Parathyroid adenoma (tissue), 2 donors: ENCODE data around the gene ZNF593.

Experiments used
- H2AFZ ChIP-seq: fragments of 300-600 bp; sonication (generic); one replicate; pipeline ENCODE4 v1.7.0; 2017; ENCODE audit warnings: antibody characterized with exemption, mild to moderate bottlenecking
- H3K27ac ChIP-seq: fragments of 300-600 bp; sonication (generic); one replicate; pipeline ENCODE4 v1.7.0; 2017
- H3K27me3 ChIP-seq: fragments of 300-600 bp; sonication (generic); one replicate; pipeline ENCODE4 v1.7.0; 2017; ENCODE audit warnings: low read length; ENCODE audit not compliant: control insufficient read depth, insufficient read depth
- H3K36me3 ChIP-seq: fragments of 300-600 bp; sonication (generic); one replicate; pipeline ENCODE4 v1.7.0; 2017; ENCODE audit warnings: low read length; ENCODE audit not compliant: control insufficient read depth, insufficient read depth
- H3K4me1 ChIP-seq: fragments of 300-600 bp; sonication (generic); one replicate; pipeline ENCODE4 v1.7.0; 2017; ENCODE audit warnings: control low read depth
- H3K4me2 ChIP-seq: fragments of 300-600 bp; sonication (generic); one replicate; pipeline ENCODE4 v1.7.0; 2017; ENCODE audit warnings: low read length
- H3K4me3 ChIP-seq: fragments of 300-600 bp; sonication (generic); one replicate; pipeline ENCODE4 v1.7.0; 2017; ENCODE audit warnings: low read depth, low read length
- H3K79me2 ChIP-seq: fragments of 300-600 bp; sonication (generic); one replicate; pipeline ENCODE4 v1.7.0; 2017; ENCODE audit warnings: control low read depth
- H3K9ac ChIP-seq: fragments of 300-600 bp; sonication (generic); one replicate; pipeline ENCODE4 v1.7.0; 2017; ENCODE audit warnings: mild to moderate bottlenecking
- H3K9me3 ChIP-seq: fragments of 300-600 bp; sonication (generic); one replicate; pipeline ENCODE4 v1.7.0; 2017; ENCODE audit warnings: low read length; ENCODE audit not compliant: control insufficient read depth
- CTCF ChIP-seq: fragments of 300-600 bp; sonication (generic); IDR thresholded peaks from one replicate; pipeline ENCODE4 v1.7.0; 2017; ENCODE audit warnings: antibody characterized with exemption, mild to moderate bottlenecking
- donor health status: primary hyperparathyroidism.

The ZNF593 gene

DNA sequence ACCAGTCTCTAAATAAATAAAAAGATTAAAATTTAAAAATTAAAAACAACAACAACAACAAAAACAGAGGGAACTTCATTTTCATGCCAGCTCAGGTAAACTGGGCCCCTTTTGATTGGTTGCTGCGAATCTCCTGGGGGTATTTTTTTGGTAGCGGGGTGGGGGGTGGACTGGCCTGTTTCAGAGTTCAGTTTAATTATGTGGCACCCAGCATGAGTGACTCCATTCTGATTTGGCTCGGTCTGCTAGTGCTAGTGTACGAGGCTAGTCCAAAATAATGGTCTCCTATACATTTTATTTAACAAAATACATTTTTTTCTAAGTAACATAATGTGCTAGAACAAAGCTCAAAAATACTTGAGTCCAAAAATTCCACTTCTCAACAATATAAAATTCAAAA lies 39.9 kb upstream of the ZNF593 start:
- Histone ChIP-seq H3K4me3 (no peak overlapping the region), H3K27me3 (no peaks in the 10 kb centered on the region), H3K27ac (no peak overlapping the region), H3K36me3 (no peaks in the 10 kb centered on the region), H2AFZ (no peak overlapping the region), H3K9me3 (no peaks in the 10 kb centered on the region), H3K4me2 (no peak overlapping the region), H3K79me2 (no peaks in the 10 kb centered on the region), H3K9ac (no peak overlapping the region), H3K4me1 (no peaks in the 10 kb centered on the region)
- TF ChIP-seq CTCF, result no peak

DNA sequence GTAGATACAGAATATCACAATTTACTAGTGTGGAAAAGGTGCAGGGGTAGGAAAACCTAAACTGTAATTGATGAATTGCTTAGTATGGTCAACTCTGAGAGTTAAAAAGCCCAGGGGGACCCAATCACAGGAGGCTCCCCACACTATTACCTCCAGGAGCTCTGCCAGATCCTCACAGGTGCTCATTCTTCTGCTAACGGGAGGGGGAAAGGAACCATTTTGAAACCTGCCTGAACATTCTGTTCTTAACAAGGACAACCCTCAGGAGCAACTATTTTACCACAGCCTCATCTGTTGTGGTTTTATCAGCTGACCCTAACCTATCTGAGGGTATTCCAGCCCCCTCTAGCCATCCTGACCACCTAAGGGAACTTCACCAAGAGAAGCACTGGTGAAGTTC lies 39.0 kb upstream of the ZNF593 start:
- no peaks in the 10 kb centered on the region for H3K79me2 ChIP-seq
- H3K27me3 ChIP-seq, result no peaks in the 10 kb centered on the region
- no peak for TF ChIP-seq CTCF
- H3K9me3 ChIP-seq, result no peaks in the 10 kb centered on the region
- no peak overlapping the region for H3K4me3 ChIP-seq
- H2AFZ ChIP-seq, result no peak overlapping the region
- no peak overlapping the region for H3K9ac ChIP-seq
- H3K4me2 ChIP-seq, result no peak overlapping the region
- no peak overlapping the region for H3K27ac ChIP-seq
- no peaks in the 10 kb centered on the region for H3K36me3 ChIP-seq
- no peaks in the 10 kb centered on the region for H3K4me1 ChIP-seq

DNA sequence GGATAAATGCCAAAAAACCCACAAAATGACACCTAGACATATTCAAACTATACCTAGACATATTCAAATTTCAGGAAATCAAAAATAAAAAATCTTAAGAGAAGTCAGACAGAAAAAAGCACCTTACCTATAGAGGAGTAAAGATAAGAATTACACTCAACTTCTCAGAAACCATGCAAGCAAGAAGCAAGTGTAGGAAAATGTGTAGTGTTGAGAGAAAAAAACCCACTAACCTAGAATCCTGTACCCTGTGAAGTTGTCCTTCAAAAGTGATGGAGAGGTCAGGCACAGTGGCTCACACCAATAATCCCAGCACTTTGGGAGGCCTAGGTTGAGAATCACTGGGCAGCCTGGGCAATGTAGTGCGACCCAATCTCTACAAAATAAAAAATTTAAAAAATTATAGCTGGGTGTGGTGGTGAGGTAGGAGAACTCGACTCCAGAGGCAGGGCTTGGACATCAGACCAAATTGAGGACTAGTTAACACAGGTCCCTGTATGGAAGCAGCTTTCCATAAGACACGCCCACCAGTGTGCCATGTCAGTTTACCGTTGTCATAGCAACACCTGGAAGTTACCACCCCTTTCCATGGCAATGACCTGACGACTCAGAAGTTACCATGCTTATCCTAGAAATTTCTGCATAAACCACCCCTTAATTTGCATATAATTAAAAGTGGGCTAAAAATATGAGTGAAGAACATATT lies 37.4 kb upstream of the ZNF593 start:
- no peaks in the 10 kb centered on the region for H3K9me3 ChIP-seq
- no peak overlapping the region for H2AFZ ChIP-seq
- H3K4me1 ChIP-seq, result no peaks in the 10 kb centered on the region

GRCh38 chr1:26132834-26133167 lies 36.9 kb upstream of the ZNF593 start:
- Histone ChIP-seq H3K9me3 (no peaks in the 10 kb centered on the region), H3K9ac (no peak overlapping the region), H3K27me3 (no peaks in the 10 kb centered on the region), H3K4me3 (no peak overlapping the region), H3K79me2 (no peaks in the 10 kb centered on the region), H2AFZ (no peak overlapping the region), H3K27ac (no peak overlapping the region), H3K36me3 (no peaks in the 10 kb centered on the region), H3K4me2 (no peak overlapping the region), H3K4me1 (no peaks in the 10 kb centered on the region)
- TF ChIP-seq CTCF, result no peak

More for the DNA sequence above, 37.4 kb upstream of the ZNF593 start:
- H3K36me3 ChIP-seq, result no peaks in the 10 kb centered on the region
- H3K27me3 ChIP-seq, result no peaks in the 10 kb centered on the region
- H3K27ac ChIP-seq, result no peak overlapping the region
- no peaks in the 10 kb centered on the region for H3K79me2 ChIP-seq
- no peak overlapping the region for H3K4me2 ChIP-seq
- H3K4me3 ChIP-seq, result no peak overlapping the region
- TF ChIP-seq CTCF, result no peak
- H3K9ac ChIP-seq, result no peak overlapping the region

- no peak overlapping the region for H2AFZ ChIP-seq
- H3K4me2 ChIP-seq, result no peak overlapping the region
- H3K9ac ChIP-seq, result no peak overlapping the region
- H3K27me3 ChIP-seq, result no peaks in the 10 kb centered on the region
- H3K9me3 ChIP-seq, result no peaks in the 10 kb centered on the region
- no peaks in the 10 kb centered on the region for H3K79me2 ChIP-seq
- no peak for TF ChIP-seq CTCF
- no peak overlapping the region for H3K4me3 ChIP-seq
- no peaks in the 10 kb centered on the region for H3K36me3 ChIP-seq
- H3K4me1 ChIP-seq, result no peaks in the 10 kb centered on the region
- no peak overlapping the region for H3K27ac ChIP-seq
These were observed 35.2 kb upstream of the ZNF593 start for GRCh38 chr1:26134466-26134865.
